H7 (cell line): ENCODE measurements around the gene SERPINE2. TPM values are rescaled to one million over a fixed set of nuclear protein-coding genes. Genes with fewer than 3 reads are reported as not detected.
A peak's percentile ranks its signal among the peaks of the same experiment; 100 is the strongest.

Experiments used
- DNase-seq: peaks from one replicate; pipeline ENCODE4 v3.0.0; 2012
- H3K27me3 ChIP-seq: 2 replicates; pipeline ENCODE4 v1.6.0; 2011; ENCODE audit warnings: mild to moderate bottlenecking, low read length; ENCODE audit not compliant: control insufficient read depth, insufficient read depth
- H3K36me3 ChIP-seq: replicated peaks from 2 replicates; pipeline ENCODE4 v1.5.1; 2011; ENCODE audit warnings: low read length; ENCODE audit not compliant: control insufficient read depth, insufficient read depth
- H3K4me3 ChIP-seq: 2 replicates; pipeline ENCODE4 v1.5.1; 2011; ENCODE audit warnings: low read depth, mild to moderate bottlenecking, control low read depth, low read length, moderate library complexity; ENCODE audit not compliant: insufficient read depth
- total RNA-seq: library from RNA; depleted of rRNA; stranded (reverse); fragments of >200 nt; shearing (Covaris generic); gene quantifications from 2 replicates; pipeline ENCODE4 v1.2.3, GENCODE V29; 2014

The SERPINE2 gene
- total RNA-seq, 1 experiment from 2014 or later = 229 TPM

- H3K27me3 ChIP-seq = no peaks in the 10 kb centered on the region
- no peak overlapping the region for H3K4me3 ChIP-seq
- DNase-seq = no peak
- H3K36me3 ChIP-seq = peaks cover 4% of the 10 kb centered on the region; the same call in 1 of the 2 replicates
These were observed 69.8 kb downstream of the SERPINE2 start for GRCh38 chr2:223969315-223969714.

- H3K4me3 ChIP-seq = no peak overlapping the region
- H3K27me3 ChIP-seq = no peaks in the 10 kb centered on the region
- peaks cover 4% of the 10 kb centered on the region; the same call in 1 of the 2 replicates for H3K36me3 ChIP-seq
- no peak for DNase-seq
These were observed 71.1 kb downstream of the SERPINE2 start for GRCh38 chr2:223967981-223968380.

GRCh38 chr2:223959688-223960087 lies 79.4 kb downstream of the SERPINE2 start:
- DNase-seq = no peak
- H3K4me3 ChIP-seq = no peak overlapping the region
- H3K27me3 ChIP-seq = no peaks in the 10 kb centered on the region
- H3K36me3 ChIP-seq = peaks cover 14% of the 10 kb centered on the region

- Histone ChIP-seq H3K27me3 (no peaks in the 10 kb centered on the region), H3K4me3 (peak within 1 kb of the TSS; percentile 86), H3K36me3 (peaks cover 14% of the 10 kb centered on the region)
- peak; percentile 95 for DNase-seq
These were observed 81.8 kb downstream of the SERPINE2 start, which contains the start of gene MRPL44 for GRCh38 chr2:223957092-223957851. Gene MRPL44 (plus strand): TSS chr2:223957463. CDS start chr2:223957473, 10 bp downstream.

GRCh38 chr2:223956300-223956699 lies 82.8 kb downstream of the SERPINE2 start:
- H3K4me3 ChIP-seq = no peak overlapping the region
- peaks cover 10% of the 10 kb centered on the region for H3K36me3 ChIP-seq
- no peak for DNase-seq
- H3K27me3 ChIP-seq = no peaks in the 10 kb centered on the region

GRCh38 chr2:223954401-223954800 lies 84.7 kb downstream of the SERPINE2 start:
- DNase-seq = no peak

GRCh38 chr2:223952280-223952968 lies 86.7 kb downstream of the SERPINE2 start:
- no peaks in the 10 kb centered on the region for H3K27me3 ChIP-seq
- no peaks in the 10 kb centered on the region for H3K36me3 ChIP-seq
- DNase-seq = no peak
- no peak overlapping the region for H3K4me3 ChIP-seq

More at GRCh38 chr2:223954401-223954800, 84.7 kb downstream of the SERPINE2 start:
- Histone ChIP-seq H3K27me3 (no peaks in the 10 kb centered on the region), H3K36me3 (no peaks in the 10 kb centered on the region), H3K4me3 (no peak overlapping the region)

GRCh38 chr2:223950448-223951347 lies 88.4 kb downstream of the SERPINE2 start:
- DNase-seq = no peak
- no peak overlapping the region for H3K4me3 ChIP-seq

GRCh38 chr2:223949241-223949840 lies 89.7 kb downstream of the SERPINE2 start:
- Histone ChIP-seq H3K36me3 (no peaks in the 10 kb centered on the region), H3K27me3 (no peaks in the 10 kb centered on the region), H3K4me3 (no peak overlapping the region)
- no peak for DNase-seq

More at GRCh38 chr2:223950448-223951347, 88.4 kb downstream of the SERPINE2 start:
- Histone ChIP-seq H3K27me3 (no peaks in the 10 kb centered on the region), H3K36me3 (no peaks in the 10 kb centered on the region)

- Histone ChIP-seq H3K27me3 (no peaks in the 10 kb centered on the region), H3K4me3 (no peak overlapping the region), H3K36me3 (no peaks in the 10 kb centered on the region)
- DNase-seq = peak; percentile 30
These were observed 91.3 kb downstream of the SERPINE2 start for GRCh38 chr2:223947711-223948205.

GRCh38 chr2:223945755-223946154 lies 93.3 kb downstream of the SERPINE2 start:
- H3K36me3 ChIP-seq = no peaks in the 10 kb centered on the region
- DNase-seq = no peak
- H3K4me3 ChIP-seq = no peak overlapping the region
- H3K27me3 ChIP-seq = no peaks in the 10 kb centered on the region

- H3K36me3 ChIP-seq = no peaks in the 10 kb centered on the region
- no peaks in the 10 kb centered on the region for H3K27me3 ChIP-seq
- peak within 1 kb of the TSS; percentile 97 for H3K4me3 ChIP-seq
- peak; percentile 96 for DNase-seq
These were observed 94.2 kb downstream of the SERPINE2 start, which contains the start of gene WDFY1 for GRCh38 chr2:223944703-223945531. Gene WDFY1 (minus strand): TSS chr2:223945335. CDS start chr2:223945284, 51 bp downstream.

- H3K27me3 ChIP-seq = no peaks in the 10 kb centered on the region
- DNase-seq = peak; percentile 81
These were observed 94.9 kb downstream of the SERPINE2 start for GRCh38 chr2:223944166-223944702.

More at GRCh38 chr2:223944166-223944702, 94.9 kb downstream of the SERPINE2 start:
- Histone ChIP-seq H3K4me3 (peak overlapping the region; percentile 97), H3K36me3 (no peaks in the 10 kb centered on the region)
